ENCODE results near the gene MACROD2.

Gene MACROD2

DNA sequence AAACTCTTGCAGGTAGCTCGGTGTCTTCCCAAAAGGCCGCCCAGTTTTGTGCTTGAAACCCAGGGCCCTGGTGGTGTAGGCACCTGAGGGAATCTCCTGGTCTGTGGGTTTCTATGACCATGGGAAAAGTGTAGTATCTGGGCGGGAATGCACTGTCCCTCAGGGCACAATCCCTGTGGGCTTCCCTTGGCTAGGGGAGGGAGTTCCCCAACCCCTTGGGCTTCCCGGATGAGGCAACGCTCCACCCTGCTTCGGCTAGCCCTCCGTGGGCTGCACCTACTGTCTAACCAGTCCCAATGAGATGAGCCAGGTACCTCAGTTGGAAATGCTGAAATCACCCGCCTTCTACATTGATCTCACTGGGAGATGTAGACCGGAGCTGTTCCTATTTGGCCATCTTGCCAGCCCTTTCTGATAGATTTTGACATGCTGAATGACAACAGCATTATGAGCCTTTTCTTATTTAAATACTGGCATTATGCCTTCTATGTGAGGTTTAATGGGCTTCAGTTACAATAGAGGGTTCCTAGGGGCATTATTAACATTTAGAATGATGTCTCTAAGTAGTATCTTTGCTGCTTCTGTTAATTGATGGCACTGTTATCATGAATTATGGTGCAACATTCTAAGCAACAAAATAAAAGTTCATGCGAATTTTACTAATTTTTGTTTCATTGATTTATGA lies 475.8 kb downstream of the MACROD2 start:
- no peak for TF ChIP-seq ZNF274 (IDR thresholded peaks at IDR 0.05; ENCODE audit: low read depth, low read length)
- no peak overlapping the region for H3K4me3 ChIP-seq (ENCODE audit: low read length)

- TF ChIP-seq ZNF274 (IDR thresholded peaks at IDR 0.05; ENCODE audit: low read depth, low read length), result no peak
- no peak overlapping the region for H3K4me3 ChIP-seq (ENCODE audit: low read length)
These were observed 481.8 kb downstream of the MACROD2 start for GRCh38 chr20:14477125-14477524.

- TF ChIP-seq ZNF274 (IDR thresholded peaks at IDR 0.05; ENCODE audit: low read depth, low read length), result no peak
- no peak overlapping the region for H3K4me3 ChIP-seq (ENCODE audit: low read length)
These were observed 482.8 kb downstream of the MACROD2 start for GRCh38 chr20:14478126-14478525.

DNA sequence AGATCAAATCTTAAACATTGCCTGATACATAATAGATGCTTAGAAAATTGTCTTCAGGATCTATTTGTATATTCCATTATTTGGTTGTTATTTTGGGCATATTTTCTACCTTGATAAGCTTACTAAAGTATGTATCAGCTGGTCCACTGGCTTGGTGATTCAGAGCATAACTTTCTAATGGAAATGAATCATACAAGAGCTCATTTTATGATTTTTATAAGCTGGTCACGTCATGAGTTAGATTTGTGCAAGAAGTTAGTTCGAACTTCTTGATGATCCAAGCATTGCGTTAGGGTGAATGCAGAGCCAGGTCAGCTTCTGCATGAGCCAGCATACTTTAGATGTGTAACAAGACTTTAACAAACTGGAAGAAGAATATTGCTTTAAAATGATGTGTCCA lies 486.5 kb downstream of the MACROD2 start:
- no peak for TF ChIP-seq ZNF274 (IDR thresholded peaks at IDR 0.05; ENCODE audit: low read depth, low read length)

DNA sequence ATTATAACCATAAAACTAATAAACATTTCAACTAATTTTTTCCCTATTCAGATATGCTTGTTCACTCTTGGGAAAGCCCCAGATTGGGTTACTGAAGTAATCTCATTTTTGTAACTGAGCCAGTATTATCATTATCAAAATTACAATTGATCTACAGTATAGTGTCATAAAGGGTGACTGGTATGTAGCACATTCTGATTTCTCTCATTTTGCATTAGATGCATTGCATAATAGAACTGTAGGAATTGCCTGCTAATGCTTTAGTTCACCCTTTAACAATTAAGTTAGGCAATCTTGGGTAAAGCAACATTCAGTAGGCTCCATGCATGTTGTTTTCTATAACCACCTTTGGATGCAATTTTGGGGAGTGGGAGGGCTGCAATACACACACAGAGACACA lies 492.9 kb downstream of the MACROD2 start:
- TF ChIP-seq ZNF274 (IDR thresholded peaks at IDR 0.05; ENCODE audit: low read depth, low read length), result no peak
- no peak overlapping the region for H3K4me3 ChIP-seq (ENCODE audit: low read length)

More for the DNA sequence above, 486.5 kb downstream of the MACROD2 start:
- no peak overlapping the region for H3K4me3 ChIP-seq (ENCODE audit: low read length)

DNA sequence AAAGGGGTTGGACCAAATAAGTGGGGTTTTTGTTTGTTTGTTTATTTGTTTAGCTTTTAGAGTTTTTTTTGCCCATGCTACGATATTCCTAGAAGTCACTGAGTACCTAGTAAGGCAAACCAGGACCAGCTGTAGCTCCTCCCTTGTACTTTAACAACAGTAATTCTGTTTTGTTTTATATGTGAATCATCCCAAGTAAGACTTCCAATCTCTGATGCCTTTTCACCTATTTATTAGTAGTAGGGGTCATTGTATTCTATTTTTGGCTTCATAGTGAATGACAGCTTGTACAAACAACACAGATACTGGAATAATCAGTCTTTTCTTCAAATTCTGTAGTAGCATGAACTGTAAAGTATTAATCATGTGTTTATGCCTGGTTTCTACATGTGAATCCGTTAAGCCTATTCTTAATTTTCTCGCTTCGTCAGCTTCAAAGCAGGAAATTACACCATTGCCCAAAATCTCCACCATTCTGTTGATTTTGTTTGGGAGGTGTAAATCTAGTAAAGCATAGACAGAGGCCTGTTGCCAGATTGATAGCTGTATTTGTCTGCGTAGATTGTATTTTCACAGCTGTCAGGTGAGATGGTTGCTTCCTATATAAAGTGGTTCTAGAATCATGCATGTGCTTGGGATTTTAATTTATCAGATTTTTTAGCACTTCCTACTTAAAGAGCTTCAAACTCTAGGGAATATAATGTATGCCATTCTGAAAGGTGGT lies 493.6 kb downstream of the MACROD2 start:
- no peak for TF ChIP-seq ZNF274 (IDR thresholded peaks at IDR 0.05; ENCODE audit: low read depth, low read length)
- no peak overlapping the region for H3K4me3 ChIP-seq (ENCODE audit: low read length)

GRCh38 chr20:14489544-14489943 lies 494.2 kb downstream of the MACROD2 start:
- H3K4me3 ChIP-seq (ENCODE audit: low read length), result no peak overlapping the region
- TF ChIP-seq ZNF274 (IDR thresholded peaks at IDR 0.05; ENCODE audit: low read depth, low read length), result no peak

- no peak overlapping the region for H3K4me3 ChIP-seq (ENCODE audit: low read length)
- no peak for TF ChIP-seq ZNF274 (IDR thresholded peaks at IDR 0.05; ENCODE audit: low read depth, low read length)
These were observed 496.1 kb downstream of the MACROD2 start for GRCh38 chr20:14491436-14491835.

DNA sequence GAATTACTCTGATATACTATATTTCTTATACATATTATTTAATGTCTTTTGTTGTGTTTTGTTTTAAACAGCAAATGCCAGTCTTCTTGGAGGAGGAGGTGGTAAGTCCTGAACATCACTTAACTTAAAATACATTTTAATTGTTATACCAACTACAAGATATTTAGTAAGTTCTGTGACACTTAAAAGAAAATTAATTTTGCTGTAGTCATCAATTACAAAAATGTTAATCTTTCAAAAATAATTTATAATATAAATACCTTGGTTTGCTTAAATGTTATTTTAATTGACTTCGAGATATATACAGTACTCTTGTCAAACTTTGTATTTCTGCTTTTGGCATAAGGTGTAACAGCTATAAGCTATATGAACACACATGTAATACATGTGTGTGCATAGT lies 498.1 kb downstream of the MACROD2 start:
- TF ChIP-seq ZNF274 (IDR thresholded peaks at IDR 0.05; ENCODE audit: low read depth, low read length), result no peak
- H3K4me3 ChIP-seq (ENCODE audit: low read length), result no peak overlapping the region

DNA sequence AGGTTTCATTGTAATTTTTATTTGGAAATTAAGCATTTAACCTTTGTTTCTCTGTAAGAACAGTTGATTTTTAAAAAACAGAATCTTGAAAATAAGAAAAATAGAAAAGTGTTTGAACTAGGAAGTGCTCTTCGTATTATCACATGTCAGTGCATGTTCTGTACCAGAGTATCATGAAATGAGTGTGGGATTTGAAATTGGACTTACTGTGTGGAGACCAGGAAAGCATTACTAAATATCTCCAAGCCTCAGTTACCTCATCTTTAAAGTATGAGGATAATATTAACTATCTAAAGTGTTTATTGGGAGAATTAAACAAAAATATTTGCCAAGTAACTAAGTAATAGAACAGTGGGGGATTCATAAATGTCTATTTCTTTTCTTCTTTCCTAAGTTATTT lies 499.0 kb downstream of the MACROD2 start:
- no peak for TF ChIP-seq ZNF274 (IDR thresholded peaks at IDR 0.05; ENCODE audit: low read depth, low read length)

GRCh38 chr20:14495066-14495465 lies 499.8 kb downstream of the MACROD2 start:
- no peak for TF ChIP-seq ZNF274 (IDR thresholded peaks at IDR 0.05; ENCODE audit: low read depth, low read length)
- no peak overlapping the region for H3K4me3 ChIP-seq (ENCODE audit: low read length)

More for the DNA sequence above, 499.0 kb downstream of the MACROD2 start:
- H3K4me3 ChIP-seq (ENCODE audit: low read length), result no peak overlapping the region

DNA sequence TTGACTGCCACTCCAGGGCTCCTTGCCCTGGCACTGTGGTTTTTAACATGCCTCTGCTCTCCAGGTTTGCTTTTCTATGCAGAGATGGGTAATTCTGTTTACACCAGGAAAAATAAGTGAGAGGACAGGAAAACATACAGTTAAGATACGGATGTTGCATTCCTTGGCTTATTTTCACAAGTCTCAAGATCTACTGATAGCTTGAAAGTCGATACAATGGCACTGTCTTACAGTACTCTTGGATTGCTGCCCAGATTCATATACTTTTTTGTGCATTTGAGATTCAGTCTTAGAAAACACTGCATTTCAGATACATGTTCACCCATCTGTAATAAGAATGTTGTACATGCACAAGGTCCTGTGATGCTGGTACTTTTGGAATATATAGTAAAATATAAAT lies 501.7 kb downstream of the MACROD2 start:
- no peak for TF ChIP-seq ZNF274 (IDR thresholded peaks at IDR 0.05; ENCODE audit: low read depth, low read length)
- H3K4me3 ChIP-seq (ENCODE audit: low read length), result no peak overlapping the region

DNA sequence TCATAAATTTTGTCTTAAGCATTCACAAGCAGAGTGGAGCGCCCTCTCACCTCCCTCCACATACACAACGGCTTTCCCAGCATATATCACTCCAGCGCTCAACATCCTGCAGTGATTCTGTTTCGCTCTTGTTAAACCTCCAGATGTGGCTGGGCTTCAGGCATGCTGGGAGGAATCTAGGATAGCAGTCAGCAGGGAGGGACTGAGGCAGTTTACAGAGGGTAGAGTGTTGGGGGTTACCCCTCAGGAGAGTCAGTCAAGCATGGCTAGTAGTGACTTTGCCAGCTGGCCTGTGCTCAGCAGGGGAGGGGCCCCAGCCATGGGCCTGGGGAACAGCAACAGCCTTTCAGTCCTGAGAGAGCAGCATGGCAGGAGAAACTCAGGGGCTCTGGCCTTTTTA lies 503.5 kb downstream of the MACROD2 start:
- H3K4me3 ChIP-seq (ENCODE audit: low read length), result no peak overlapping the region
- TF ChIP-seq ZNF274 (IDR thresholded peaks at IDR 0.05; ENCODE audit: low read depth, low read length), result no peak

GRCh38 chr20:14505476-14505875 lies 510.2 kb downstream of the MACROD2 start:
- TF ChIP-seq ZNF274 (IDR thresholded peaks at IDR 0.05; ENCODE audit: low read depth, low read length), result no peak

GRCh38 chr20:14507711-14508110 lies 512.4 kb downstream of the MACROD2 start:
- H3K4me3 ChIP-seq (ENCODE audit: low read length), result no peak overlapping the region
- TF ChIP-seq ZNF274 (IDR thresholded peaks at IDR 0.05; ENCODE audit: low read depth, low read length), result no peak

More at GRCh38 chr20:14505476-14505875, 510.2 kb downstream of the MACROD2 start:
- no peak overlapping the region for H3K4me3 ChIP-seq (ENCODE audit: low read length)

All from GM08714 (cell line).